GM19438 (cell line): ENCODE results near the gene SRP54.
A peak's percentile ranks its signal among the peaks of the same experiment; 100 is the strongest.
"Not testable (repeated sequence)": the region's sequence is repeated elsewhere in the genome, so short reads cannot be mapped to it uniquely, and the experiment has no call there.

Source experiments
- ATAC-seq: cut with Tn5 transposase; IDR thresholded peaks from one replicate; pipeline ENCODE4 v1.9.1; 2021; ENCODE audit warnings: low read depth; ENCODE audit not compliant: unreplicated experiment

Gene SRP54

DNA sequence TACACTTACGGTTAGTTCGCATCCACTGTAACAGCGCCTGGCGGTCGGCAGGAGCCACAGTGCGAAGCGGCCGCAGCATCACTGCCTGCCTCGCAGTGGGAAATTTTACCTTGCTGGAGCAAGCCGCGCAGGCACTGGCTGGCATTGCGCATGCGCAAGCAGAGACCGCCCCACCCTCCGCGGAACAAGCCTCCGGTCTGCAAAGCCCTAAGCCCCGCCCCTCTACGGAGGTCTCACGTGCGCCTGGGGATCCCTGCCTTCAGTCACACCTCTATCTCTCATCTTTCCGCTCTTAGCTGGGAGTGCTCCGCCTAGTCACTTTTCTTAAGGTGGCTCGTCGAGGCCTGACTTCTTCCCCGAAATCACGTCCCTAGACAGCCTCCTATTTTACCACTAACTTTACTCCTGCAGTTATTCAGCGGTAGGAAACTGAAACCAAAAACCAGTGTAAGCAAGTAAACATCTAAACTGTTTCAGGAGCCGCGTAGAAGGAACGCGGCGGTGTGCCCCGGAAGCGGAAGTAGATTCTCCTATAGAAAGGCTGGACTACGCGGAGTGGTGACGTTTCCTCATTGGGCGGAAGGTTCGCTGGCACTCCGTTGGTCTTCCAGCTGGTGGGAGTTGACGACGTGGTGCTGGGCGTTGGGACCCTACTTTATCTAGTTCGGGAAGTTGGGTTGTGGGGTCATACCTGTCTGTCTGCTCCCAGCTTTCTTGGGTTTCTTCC lies at the start of gene SRP54:
Gene SRP54 (plus strand): TSS at position 572 of the 727 bp plus-strand sequence. CDS start 13,718 bp downstream, outside the sequence.
- ATAC-seq = peak; percentile 76

DNA sequence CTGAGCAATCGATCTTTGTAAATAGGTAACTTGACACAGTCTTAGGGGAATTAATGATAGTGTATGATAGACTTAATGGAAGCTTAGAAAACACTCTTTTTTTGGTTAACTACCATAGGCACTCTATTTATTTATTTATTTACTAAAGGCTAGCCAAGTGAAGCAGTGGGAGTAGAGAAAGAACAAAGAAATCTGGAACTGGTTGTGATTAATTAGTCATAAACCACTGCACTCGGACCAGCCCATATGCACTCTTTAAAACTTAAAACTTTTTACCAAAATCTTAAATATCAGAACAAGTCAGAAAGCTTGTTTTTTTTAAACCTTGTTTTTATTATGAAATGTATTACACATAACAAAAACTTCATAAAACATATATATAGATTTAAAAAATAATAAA lies 49.5 kb upstream of the SRP54 start:
- ATAC-seq = no peak

GRCh38 chr14:34935488-34935887 lies 47.3 kb upstream of the SRP54 start:
- no peak for ATAC-seq

DNA sequence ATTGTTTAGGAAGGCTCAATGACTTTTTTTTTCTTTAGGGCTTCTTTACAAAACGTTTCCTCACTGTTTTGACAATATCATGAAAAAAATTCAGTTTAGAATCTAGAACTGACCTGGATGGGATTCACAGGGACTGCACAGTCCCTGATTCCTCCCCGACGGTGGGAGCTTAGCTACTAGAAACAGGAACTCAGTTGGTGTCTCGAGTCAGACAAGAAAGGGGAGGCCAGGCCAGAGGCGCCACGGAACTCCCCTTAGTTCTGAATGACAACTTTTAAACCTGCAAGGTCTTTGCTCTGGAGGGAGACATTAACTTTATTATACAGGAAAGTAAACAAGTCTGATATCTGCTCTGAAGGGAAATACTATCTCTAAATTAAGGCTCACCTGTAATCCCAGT lies 45.4 kb upstream of the SRP54 start:
- no peak for ATAC-seq

DNA sequence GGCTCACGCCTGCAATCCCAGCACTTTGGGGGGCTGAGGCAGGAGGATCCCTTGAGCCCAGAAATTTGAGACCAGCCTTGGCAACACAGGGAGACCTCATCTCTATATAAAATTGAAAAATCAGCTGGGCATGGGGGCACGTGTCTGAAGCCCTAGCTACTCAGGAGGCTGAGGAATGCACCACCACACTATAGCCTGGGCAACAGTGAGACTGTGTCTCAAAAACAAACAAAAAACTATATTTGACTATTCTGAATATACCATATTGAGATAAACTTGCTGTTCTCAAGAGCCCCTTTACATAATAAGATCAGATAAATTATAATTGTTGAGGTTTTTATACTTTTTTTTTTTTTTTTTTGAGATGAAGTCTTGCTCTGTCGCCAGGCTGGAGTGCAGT lies 44.9 kb upstream of the SRP54 start:
- ATAC-seq = no peak

GRCh38 chr14:34943506-34943905 lies 39.3 kb upstream of the SRP54 start:
- no peak for ATAC-seq

GRCh38 chr14:34944744-34945143 lies 38.0 kb upstream of the SRP54 start:
- no peak for ATAC-seq

DNA sequence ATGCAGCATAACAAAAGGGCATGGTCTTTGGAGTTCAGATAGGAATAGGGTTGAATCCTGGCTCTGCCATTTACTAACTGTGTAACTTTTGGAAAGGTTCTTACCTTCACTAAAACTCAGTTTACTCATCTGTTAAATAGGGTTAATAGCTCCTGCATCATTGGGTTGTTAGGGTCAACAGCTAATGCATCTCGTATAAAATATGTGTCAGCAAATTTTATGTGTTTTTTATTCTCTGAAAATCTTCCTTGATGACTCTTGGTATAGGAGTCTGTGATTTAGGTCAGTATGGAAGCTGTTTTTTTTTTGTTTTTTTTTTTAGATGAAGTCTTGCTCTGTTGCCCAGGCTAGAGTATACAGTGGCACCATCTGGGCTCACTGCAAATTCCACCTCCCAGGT lies 36.1 kb upstream of the SRP54 start:
- ATAC-seq = no peak

DNA sequence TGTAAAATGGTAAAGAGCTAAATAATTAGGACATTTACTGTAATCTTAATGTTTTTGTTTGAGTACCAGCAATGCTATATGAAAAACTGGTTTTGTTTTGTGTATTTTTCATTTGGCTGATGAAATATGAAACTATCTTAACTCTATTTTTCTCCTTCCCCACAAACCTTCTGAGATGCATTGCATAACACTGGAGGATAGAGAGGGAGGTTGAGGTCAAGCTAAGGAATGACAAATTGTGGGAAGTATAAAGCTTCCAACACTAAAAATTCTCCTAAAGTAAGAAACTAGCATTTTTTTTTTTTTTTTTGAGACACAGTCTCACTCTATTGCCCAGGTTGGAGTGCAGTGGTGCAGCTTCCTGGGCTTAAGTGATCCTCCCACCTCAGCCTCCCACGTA lies 31.5 kb upstream of the SRP54 start:
- no peak for ATAC-seq

GRCh38 chr14:34956931-34957330 lies 25.9 kb upstream of the SRP54 start:
- ATAC-seq = no peak

DNA sequence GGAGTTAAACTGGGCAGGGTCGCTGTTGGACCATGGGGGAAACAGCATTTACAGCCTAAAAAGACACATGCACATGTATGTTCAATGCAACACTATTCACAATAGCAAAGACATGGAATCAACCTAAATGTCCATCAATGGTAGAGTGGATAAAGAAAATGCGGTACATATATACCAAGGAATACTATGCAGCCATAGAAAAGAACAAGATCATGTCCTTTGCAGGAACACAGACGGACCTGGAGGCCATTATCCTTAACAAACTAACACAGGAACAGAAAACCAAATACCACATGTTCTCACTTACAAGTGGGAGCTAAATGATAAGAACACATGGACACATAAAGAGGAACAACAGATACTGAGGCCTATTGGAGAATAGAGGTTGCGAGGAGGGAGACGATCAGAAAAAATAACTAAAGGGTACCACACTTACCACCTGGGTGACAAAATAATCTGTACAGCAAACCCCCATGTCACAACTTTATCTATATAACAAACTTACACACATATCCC lies 25.0 kb upstream of the SRP54 start:
- no peak for ATAC-seq

- ATAC-seq = not testable (repeated sequence)
Observed at GRCh38 chr14:34962106-34962505, 20.7 kb upstream of the SRP54 start.

DNA sequence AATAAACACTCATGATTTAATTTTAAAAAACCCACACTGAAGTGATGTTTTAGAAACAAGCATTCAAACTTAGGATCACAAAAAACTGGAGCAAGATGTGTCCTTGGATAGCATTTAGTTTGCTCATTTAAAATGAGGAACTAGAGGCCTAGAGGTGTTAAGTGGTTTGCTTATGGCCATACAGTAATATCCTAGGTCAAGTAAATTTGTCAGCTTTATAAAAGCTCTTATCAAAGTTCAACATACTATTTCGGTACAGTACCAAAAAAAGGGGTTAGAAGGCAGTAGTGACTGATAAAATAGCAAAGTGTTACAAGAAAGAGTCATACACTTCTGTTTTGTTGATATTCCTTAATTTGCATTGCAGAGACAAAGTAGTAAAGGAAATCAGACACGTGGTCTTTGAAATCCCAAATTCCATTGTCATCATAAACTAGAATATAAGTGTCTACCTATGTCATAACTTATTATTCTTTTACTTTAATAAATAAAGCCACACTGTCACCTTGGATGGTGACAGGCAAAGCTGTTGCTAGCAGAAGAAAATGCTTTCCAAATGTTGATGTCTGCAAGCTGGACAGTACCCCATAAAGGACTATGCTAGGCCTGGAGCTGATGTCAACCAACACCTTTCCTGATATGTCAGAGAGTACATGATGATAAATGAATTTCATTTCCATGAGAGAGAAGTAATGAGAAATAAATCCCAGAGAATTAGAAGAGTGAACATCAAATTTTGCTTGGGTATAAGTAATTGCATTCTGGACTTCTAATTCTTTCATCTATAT lies 17.6 kb upstream of the SRP54 start:
- ATAC-seq = no peak

DNA sequence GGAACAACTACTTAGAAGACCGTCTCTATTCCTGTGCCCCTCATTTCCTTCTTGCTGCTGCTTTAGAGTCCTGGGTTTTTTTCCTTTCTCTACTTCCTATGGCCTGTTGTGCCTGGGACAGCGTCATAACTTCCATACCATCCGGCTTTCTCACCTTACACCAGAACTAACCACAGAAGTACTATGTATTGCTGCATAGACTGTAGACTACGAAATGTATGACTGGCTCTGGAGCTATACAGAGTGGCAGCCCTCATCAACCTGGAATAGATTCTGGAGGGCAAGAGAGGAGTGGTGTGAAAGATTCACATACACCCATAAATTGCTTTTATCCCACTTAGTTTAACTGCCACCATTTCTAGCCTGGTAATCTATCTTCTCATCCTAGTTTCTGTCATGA lies 16.9 kb upstream of the SRP54 start:
- ATAC-seq = no peak

DNA sequence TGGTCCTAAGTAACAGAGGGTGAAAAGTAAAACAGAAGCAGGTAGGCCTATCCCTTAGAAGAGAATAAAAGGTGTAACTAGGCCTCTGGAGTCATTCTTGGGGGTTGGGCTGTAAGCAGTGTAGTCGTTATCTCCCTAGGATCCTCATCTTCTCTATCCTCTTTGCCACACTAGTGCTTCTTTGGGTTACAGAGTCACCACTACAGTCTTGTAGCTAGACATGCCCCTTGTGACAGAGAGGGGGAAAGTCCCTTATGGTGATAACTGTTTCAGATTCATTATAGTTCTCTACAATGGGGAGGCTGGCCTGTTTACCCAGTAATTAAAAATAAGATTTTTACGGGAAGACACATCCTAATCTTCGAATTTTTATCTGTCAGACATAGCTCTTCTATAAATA lies 16.4 kb upstream of the SRP54 start:
- ATAC-seq = no peak

GRCh38 chr14:34970665-34971064 lies 12.1 kb upstream of the SRP54 start:
- no peak for ATAC-seq

GRCh38 chr14:34971381-34971780 lies 11.4 kb upstream of the SRP54 start:
- ATAC-seq = no peak

DNA sequence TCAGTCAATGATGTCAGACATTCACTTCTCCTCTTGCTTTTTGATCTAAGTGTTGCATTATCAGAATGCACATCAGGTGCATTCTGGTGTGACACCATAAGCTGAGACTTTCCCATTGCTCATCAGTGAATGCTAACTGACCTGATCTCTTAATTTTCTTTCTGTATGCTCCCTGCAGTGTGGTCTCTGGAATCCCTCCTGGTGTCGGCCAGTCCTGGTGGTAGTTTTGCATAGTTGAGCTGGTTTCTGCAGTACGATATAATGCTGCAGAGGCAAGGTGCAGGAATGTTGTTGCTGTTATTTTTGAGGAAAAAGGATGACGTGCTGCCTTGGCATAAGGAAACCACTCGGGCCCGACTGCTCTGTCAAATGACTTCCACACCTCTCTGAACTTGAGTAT lies 11.0 kb upstream of the SRP54 start:
- no peak for ATAC-seq

DNA sequence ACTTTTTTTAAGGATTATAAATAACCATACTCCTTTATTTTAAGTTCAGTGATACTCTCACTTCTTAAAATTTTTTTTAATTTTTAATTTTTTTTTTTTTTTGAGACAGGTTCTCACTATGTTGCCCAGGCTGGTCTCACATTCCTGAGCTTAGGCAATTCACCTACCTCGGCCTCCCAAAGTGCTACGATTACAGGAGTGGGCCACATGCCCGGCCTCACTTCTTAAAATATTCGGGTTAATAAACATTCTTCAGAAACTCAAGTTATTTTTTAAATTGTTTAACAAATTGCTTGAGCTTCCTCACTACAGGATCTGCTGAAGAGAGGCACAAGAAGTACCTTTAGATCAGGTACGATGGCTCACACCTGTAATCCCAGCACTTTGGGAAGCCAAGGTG lies 4.3 kb upstream of the SRP54 start:
- no peak for ATAC-seq

DNA sequence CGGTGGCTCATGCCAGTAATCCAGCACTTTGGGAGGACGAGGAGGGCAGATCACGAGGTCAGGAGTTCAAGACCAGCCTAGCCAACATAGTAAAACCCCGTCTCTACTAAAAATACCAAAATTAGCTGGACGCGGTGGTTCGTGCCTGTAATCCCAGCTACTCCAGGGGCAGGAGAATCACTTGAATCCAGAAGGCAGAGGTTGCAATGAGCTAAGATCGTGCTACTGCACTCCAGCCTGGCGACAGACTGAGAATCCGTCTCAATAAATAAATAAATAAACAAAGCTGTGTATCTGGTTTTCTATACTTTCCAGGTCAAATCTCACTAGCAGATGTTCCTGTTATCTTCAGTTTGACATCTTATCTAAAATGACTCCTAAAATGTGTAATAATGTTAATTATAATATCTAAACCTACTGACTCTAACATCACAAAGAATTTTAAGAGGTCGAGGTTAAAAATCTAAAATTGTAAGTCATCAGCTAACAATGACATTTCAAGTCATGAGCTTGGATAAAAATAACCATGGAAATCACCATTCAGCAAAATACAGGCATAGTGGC lies 2.4 kb upstream of the SRP54 start:
- ATAC-seq = no peak

- peak; percentile 7 for ATAC-seq
Observed at GRCh38 chr14:34981743-34982420, 910 bp upstream of the SRP54 start.
